Adrenal gland (tissue), 5 donors: ENCODE data around the gene APOL5.

ENCODE experiments used
- POLR2A ChIP-seq, 2 donors: fragments of 450-650 bp; IDR thresholded peaks; one replicate each; pipeline ENCODE4 v1.6.1; 2017; ENCODE audit warnings: antibody characterized with exemption in 2 of 2, mild to moderate bottlenecking in 2 of 2, moderate library complexity in 1 of 2
- TF ChIP-seq, protein P1 (sequence below), 6 experiments: fragments of 450-650 bp in 4 of 6; fragments of 200-600 bp in 2 of 6; sonication (generic) in 1 of 6; IDR thresholded peaks; 1 replicate in 5 of 6; 2 replicates in 1 of 6; pipeline versions ENCODE4 v1.5.1 to v1.8.0; 2016 to 2021; ENCODE audit warnings: antibody characterized with exemption in 6 of 6, mild to moderate bottlenecking in 2 of 6, moderate library complexity in 1 of 6
- donor health status: DM: no; HTN: no; CAD: no.

DNA sequence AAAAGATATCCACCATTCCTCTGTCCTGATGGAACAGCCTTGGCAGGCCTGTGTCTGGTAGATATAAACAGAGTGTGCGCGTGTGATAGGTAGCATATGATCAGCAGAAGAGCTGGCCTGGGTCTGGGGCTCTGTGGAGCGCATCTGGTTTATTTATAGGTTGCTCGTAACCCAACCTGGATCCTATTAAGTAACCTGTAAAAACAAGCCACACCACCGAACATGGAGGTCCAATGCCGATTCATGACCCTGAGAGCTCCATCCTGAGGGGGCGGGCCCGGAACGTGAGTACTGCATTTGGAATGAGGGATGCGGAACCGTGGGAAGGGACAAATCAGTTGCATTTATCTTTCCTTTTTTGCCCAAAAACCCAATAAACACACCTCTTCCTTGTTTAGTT lies 31.9 kb upstream of the APOL5 start:
- TF ChIP-seq, protein P1, sequence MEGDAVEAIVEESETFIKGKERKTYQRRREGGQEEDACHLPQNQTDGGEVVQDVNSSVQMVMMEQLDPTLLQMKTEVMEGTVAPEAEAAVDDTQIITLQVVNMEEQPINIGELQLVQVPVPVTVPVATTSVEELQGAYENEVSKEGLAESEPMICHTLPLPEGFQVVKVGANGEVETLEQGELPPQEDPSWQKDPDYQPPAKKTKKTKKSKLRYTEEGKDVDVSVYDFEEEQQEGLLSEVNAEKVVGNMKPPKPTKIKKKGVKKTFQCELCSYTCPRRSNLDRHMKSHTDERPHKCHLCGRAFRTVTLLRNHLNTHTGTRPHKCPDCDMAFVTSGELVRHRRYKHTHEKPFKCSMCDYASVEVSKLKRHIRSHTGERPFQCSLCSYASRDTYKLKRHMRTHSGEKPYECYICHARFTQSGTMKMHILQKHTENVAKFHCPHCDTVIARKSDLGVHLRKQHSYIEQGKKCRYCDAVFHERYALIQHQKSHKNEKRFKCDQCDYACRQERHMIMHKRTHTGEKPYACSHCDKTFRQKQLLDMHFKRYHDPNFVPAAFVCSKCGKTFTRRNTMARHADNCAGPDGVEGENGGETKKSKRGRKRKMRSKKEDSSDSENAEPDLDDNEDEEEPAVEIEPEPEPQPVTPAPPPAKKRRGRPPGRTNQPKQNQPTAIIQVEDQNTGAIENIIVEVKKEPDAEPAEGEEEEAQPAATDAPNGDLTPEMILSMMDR (IDR thresholded peaks at IDR 0.05): no peak
- TF ChIP-seq POLR2A (IDR thresholded peaks at IDR 0.05): no peak
